ENCODE data around the gene UST. TPM values are rescaled to one million over a fixed set of nuclear protein-coding genes. Genes with fewer than 3 reads are reported as not detected.

Gene UST
- total RNA-seq, 1 donor from 2014 or later: 5.2 TPM

GRCh38 chr6:148935705-148936435 lies 189.0 kb downstream of the UST start:
- H3K4me3 ChIP-seq (ENCODE audit: low read depth, low read length): no peak overlapping the region
- H3K36me3 ChIP-seq (ENCODE audit: control insufficient read depth, insufficient read depth, low read length): no peaks in the 10 kb centered on the region
- TF ChIP-seq CTCF (IDR thresholded peaks at IDR 0.05; ENCODE audit: insufficient read depth, low read length, poor library complexity, severe bottlenecking): no peak
- no peaks in the 10 kb centered on the region for H3K27me3 ChIP-seq (ENCODE audit: control insufficient read depth, insufficient read depth, low read length)
- DNase-seq (ENCODE audit: low read depth): no peak

GRCh38 chr6:148943451-148943850 lies 196.6 kb downstream of the UST start:
- H3K27me3 ChIP-seq (ENCODE audit: control insufficient read depth, insufficient read depth, low read length): no peaks in the 10 kb centered on the region
- TF ChIP-seq CTCF (IDR thresholded peaks at IDR 0.05; ENCODE audit: insufficient read depth, low read length, poor library complexity, severe bottlenecking): no peak
- no peaks in the 10 kb centered on the region for H3K36me3 ChIP-seq (ENCODE audit: control insufficient read depth, insufficient read depth, low read length)
- DNase-seq (ENCODE audit: low read depth): no peak
- no peak overlapping the region for H3K4me3 ChIP-seq (ENCODE audit: low read depth, low read length)

GRCh38 chr6:148944608-148945007 lies 197.8 kb downstream of the UST start:
- Histone ChIP-seq H3K4me3 (ENCODE audit: low read depth, low read length) (no peak overlapping the region), H3K27me3 (ENCODE audit: control insufficient read depth, insufficient read depth, low read length) (no peaks in the 10 kb centered on the region), H3K36me3 (ENCODE audit: control insufficient read depth, insufficient read depth, low read length) (no peaks in the 10 kb centered on the region)
- no peak for TF ChIP-seq CTCF (IDR thresholded peaks at IDR 0.05; ENCODE audit: insufficient read depth, low read length, poor library complexity, severe bottlenecking)
- no peak for DNase-seq (ENCODE audit: low read depth)

- Histone ChIP-seq H3K27me3 (ENCODE audit: control insufficient read depth, insufficient read depth, low read length) (no peaks in the 10 kb centered on the region), H3K4me3 (ENCODE audit: low read depth, low read length) (no peak overlapping the region), H3K36me3 (ENCODE audit: control insufficient read depth, insufficient read depth, low read length) (no peaks in the 10 kb centered on the region)
- no peak for TF ChIP-seq CTCF (IDR thresholded peaks at IDR 0.05; ENCODE audit: insufficient read depth, low read length, poor library complexity, severe bottlenecking)
- no peak for DNase-seq (ENCODE audit: low read depth)
Measured at GRCh38 chr6:148945301-148946021, 198.6 kb downstream of the UST start.

- peak; percentile 82 for TF ChIP-seq CTCF (IDR thresholded peaks at IDR 0.05; ENCODE audit: insufficient read depth, low read length, poor library complexity, severe bottlenecking)
- peak; percentile 45 for DNase-seq (ENCODE audit: low read depth)
- Histone ChIP-seq H3K27me3 (ENCODE audit: control insufficient read depth, insufficient read depth, low read length) (no peaks in the 10 kb centered on the region), H3K36me3 (ENCODE audit: control insufficient read depth, insufficient read depth, low read length) (no peaks in the 10 kb centered on the region), H3K4me3 (ENCODE audit: low read depth, low read length) (no peak overlapping the region)
Measured at GRCh38 chr6:148947621-148948444, 201.0 kb downstream of the UST start.
